Neural cell (in vitro differentiated cells): Measurements from ENCODE around the gene BMP3. TPM values are rescaled to one million over a fixed set of nuclear protein-coding genes. Genes with fewer than 3 reads are reported as not detected.
A peak's percentile ranks its signal among the peaks of the same experiment; 100 is the strongest.

Source experiments
- H2AFZ ChIP-seq: fragments of 200-600, 300-800 bp; sonication (generic), shearing (Covaris generic); 2 replicates; pipeline ENCODE4 v1.6.0; 2014; ENCODE audit warnings: low read depth, mild to moderate bottlenecking, antibody characterized with exemption, low read length, moderate library complexity
- H3F3A ChIP-seq: fragments of 200-600 bp; shearing (Covaris generic); 2 replicates; pipeline ENCODE4 v1.6.1; 2016; ENCODE audit warnings: mild to moderate bottlenecking, moderate library complexity, mixed read lengths, antibody characterized with exemption, low read length; ENCODE audit not compliant: insufficient read depth, poor library complexity, severe bottlenecking
- H3K27ac ChIP-seq: fragments of 200-600, 300-800 bp; sonication (generic), shearing (Covaris generic); 2 replicates; pipeline ENCODE4 v1.5.1; 2014; ENCODE audit warnings: mild to moderate bottlenecking, low read length, moderate library complexity
- H3K27me3 ChIP-seq: fragments of 300-800, 200-600 bp; sonication (generic), shearing (Covaris generic); 2 replicates; pipeline ENCODE4 v1.6.0; 2014; ENCODE audit warnings: mild to moderate bottlenecking, low read depth, low read length, moderate library complexity; ENCODE audit not compliant: insufficient read depth
- H3K36me3 ChIP-seq: fragments of 300-800, 200-600 bp; sonication (generic), shearing (Covaris generic); 2 replicates; pipeline ENCODE4 v1.5.1; 2014; ENCODE audit warnings: mild to moderate bottlenecking, antibody characterized with exemption, low read length, moderate library complexity; ENCODE audit not compliant: insufficient read depth
- H3K4me2 ChIP-seq: fragments of 300-800, 200-600 bp; sonication (generic), shearing (Covaris generic); 2 replicates; pipeline ENCODE4 v1.6.0; 2014; ENCODE audit warnings: mild to moderate bottlenecking, low read length
- H3K4me3 ChIP-seq: fragments of 300-800, 200-600 bp; sonication (generic), shearing (Covaris generic); 2 replicates; pipeline ENCODE4 v1.5.1; 2014; ENCODE audit warnings: mild to moderate bottlenecking, low read length, moderate library complexity
- H3K79me2 ChIP-seq: fragments of 200-600 bp; shearing (Covaris generic); replicated peaks from 2 replicates; pipeline ENCODE4 v1.6.0; 2014; ENCODE audit warnings: mild to moderate bottlenecking, low read length, moderate library complexity; ENCODE audit not compliant: insufficient read depth
- H3K9ac ChIP-seq: fragments of 300-800, 200-600 bp; sonication (generic), shearing (Covaris generic); 2 replicates; pipeline ENCODE4 v1.6.1; 2016; ENCODE audit warnings: mild to moderate bottlenecking, low read length, mixed read lengths
- H3K9me2 ChIP-seq: fragments of 200-600 bp; shearing (Covaris generic); 2 replicates; pipeline ENCODE4 v1.6.1; 2016; ENCODE audit warnings: mild to moderate bottlenecking, low read length, mixed read lengths; ENCODE audit not compliant: insufficient read depth
- H3K9me3 ChIP-seq: fragments of 200-600, 300-800 bp; sonication (generic), shearing (Covaris generic); 2 replicates; pipeline ENCODE4 v1.6.1; 2016; ENCODE audit warnings: mild to moderate bottlenecking, mixed run types, low read length, moderate library complexity, mixed read lengths
- H4K20me1 ChIP-seq: fragments of 200-600 bp; shearing (Covaris generic); 2 replicates; pipeline ENCODE4 v1.6.1; 2016; ENCODE audit warnings: mild to moderate bottlenecking, mixed run types; ENCODE audit not compliant: insufficient read depth
- CTCF ChIP-seq: fragments of 450-650 bp; IDR thresholded peaks from 2 replicates; pipeline ENCODE4 v1.5.1; 2014; ENCODE audit warnings: antibody characterized with exemption, mild to moderate bottlenecking, moderate library complexity; ENCODE audit not compliant: poor library complexity, severe bottlenecking
- EP300 ChIP-seq: fragments of 450-650 bp; conservative IDR thresholded peaks from 2 replicates; pipeline ENCODE4 v1.6.1; 2014; ENCODE audit warnings: antibody characterized with exemption, mild to moderate bottlenecking, moderate library complexity; ENCODE audit not compliant: poor library complexity, severe bottlenecking
- EZH2 ChIP-seq: fragments of 200-600, 300-800 bp; shearing (Covaris generic), sonication (generic); IDR thresholded peaks from 2 replicates; pipeline ENCODE4 v1.6.1; 2014; ENCODE audit warnings: antibody characterized with exemption, low read length, borderline replicate concordance, mild to moderate bottlenecking; ENCODE audit not compliant: insufficient read depth, poor library complexity, severe bottlenecking
- MXI1 ChIP-seq: fragments of 450-650 bp; conservative IDR thresholded peaks from 2 replicates; pipeline ENCODE4 v1.6.1; 2014; ENCODE audit warnings: antibody characterized with exemption, mild to moderate bottlenecking; ENCODE audit not compliant: poor library complexity, severe bottlenecking
- POLR2AphosphoS5 ChIP-seq: IDR thresholded peaks from 2 replicates; pipeline ENCODE4 v1.6.1; 2012
- RAD21 ChIP-seq: fragments of 450-650 bp; conservative IDR thresholded peaks from 2 replicates; pipeline ENCODE4 v1.6.1; 2014; ENCODE audit warnings: antibody characterized with exemption, mild to moderate bottlenecking, moderate library complexity
- REST ChIP-seq: IDR thresholded peaks from 2 replicates; pipeline ENCODE4 v1.6.1; 2012; ENCODE audit warnings: borderline replicate concordance
- SMC3 ChIP-seq: fragments of 450-650 bp; conservative IDR thresholded peaks from 2 replicates; pipeline ENCODE4 v1.6.1; 2014; ENCODE audit warnings: antibody characterized with exemption, mild to moderate bottlenecking, moderate library complexity; ENCODE audit not compliant: poor library complexity
- TAF1 ChIP-seq: IDR thresholded peaks from 2 replicates; pipeline ENCODE4 v1.6.1; 2012; ENCODE audit warnings: low read depth
- polyA plus RNA-seq: library from polyadenylated mRNA; depleted of rRNA; stranded (reverse); fragments of >200 nt; gene quantifications from 2 replicates; pipeline ENCODE4 v1.2.3, GENCODE V29; 2014

Gene BMP3
- polyA plus RNA-seq, 1 donor from 2014 or later, result 2.7 TPM

- no peak overlapping the region for H3K27ac ChIP-seq
- H3K79me2 ChIP-seq, result no peaks in the 10 kb centered on the region
- TF ChIP-seq EZH2 (no peak), TAF1 (no peak), CTCF (no peak), POLR2AphosphoS5 (no peak), EP300 (no peak), RAD21 (no peak), MXI1 (no peak), SMC3 (no peak), REST (no peak)
- H3K36me3 ChIP-seq, result no peaks in the 10 kb centered on the region
- H3K9ac ChIP-seq, result no peak overlapping the region
- H2AFZ ChIP-seq, result no peak overlapping the region
- no peaks in the 10 kb centered on the region for H3K27me3 ChIP-seq
- H4K20me1 ChIP-seq, result no peaks in the 10 kb centered on the region
- no peaks in the 10 kb centered on the region for H3F3A ChIP-seq
- H3K9me2 ChIP-seq, result no peaks in the 10 kb centered on the region
- H3K4me3 ChIP-seq, result no peak overlapping the region
- H3K9me3 ChIP-seq, result no peaks in the 10 kb centered on the region
- H3K4me2 ChIP-seq, result no peak overlapping the region
Observed at GRCh38 chr4:81049907-81050306, 19.4 kb downstream of the BMP3 start.

- no peak overlapping the region for H3K4me2 ChIP-seq
- no peaks in the 10 kb centered on the region for H3K36me3 ChIP-seq
- no peaks in the 10 kb centered on the region for H3F3A ChIP-seq
- H3K4me3 ChIP-seq, result no peak overlapping the region
- no peaks in the 10 kb centered on the region for H4K20me1 ChIP-seq
- H3K79me2 ChIP-seq, result no peaks in the 10 kb centered on the region
- H3K27me3 ChIP-seq, result no peaks in the 10 kb centered on the region
- TF ChIP-seq SMC3 (peak; percentile 76), CTCF (peak; percentile 71), EP300 (no peak), RAD21 (peak; percentile 74), TAF1 (no peak)
- H3K9me2 ChIP-seq, result no peaks in the 10 kb centered on the region
- no peaks in the 10 kb centered on the region for H3K9me3 ChIP-seq
- no peak overlapping the region for H3K27ac ChIP-seq
- no peak overlapping the region for H3K9ac ChIP-seq
- H2AFZ ChIP-seq, result no peak overlapping the region
Observed at GRCh38 chr4:81052119-81053068, 21.9 kb downstream of the BMP3 start.
